Liver (tissue), 9 donors: Measurements from ENCODE around the gene TNFRSF8. TPM values are rescaled to one million over a fixed set of nuclear protein-coding genes. Genes with fewer than 3 reads are reported as not detected.
"Not testable (repeated sequence)": the region's sequence is repeated elsewhere in the genome, so short reads cannot be mapped to it uniquely, and the experiment has no call there.

ENCODE experiments used
- DNase-seq: peaks from one replicate; pipeline ENCODE4 v3.0.0-alpha.2; 2017; ENCODE audit warnings: low spot score
- H3K27ac ChIP-seq, 2 donors: one replicate each; pipeline ENCODE4 v1.7.0; 2013; ENCODE audit warnings: inconsistent platforms in 2 of 2, low read length in 2 of 2, control low read depth in 1 of 2, low read depth in 1 of 2, mild to moderate bottlenecking in 1 of 2
- H3K27me3 ChIP-seq, 4 donors: one replicate each; pipeline versions ENCODE4 v1.6.1 to v1.7.0; 2013; ENCODE audit warnings: low read length in 3 of 4, inconsistent platforms in 1 of 4, mild to moderate bottlenecking in 1 of 4, moderate library complexity in 1 of 4; ENCODE audit not compliant: control insufficient read depth in 4 of 4, insufficient read depth in 4 of 4
- H3K36me3 ChIP-seq, 4 donors: one replicate each; pipeline versions ENCODE4 v1.6.1 to v1.7.0; 2013; ENCODE audit warnings: low read length in 3 of 4, mild to moderate bottlenecking in 3 of 4, low read depth in 1 of 4, moderate library complexity in 1 of 4; ENCODE audit not compliant: control insufficient read depth in 4 of 4, insufficient read depth in 3 of 4
- H3K4me1 ChIP-seq, 4 donors: one replicate each; pipeline versions ENCODE4 v1.6.1 to v1.7.0; 2013; ENCODE audit warnings: low read length in 3 of 4, mild to moderate bottlenecking in 3 of 4, moderate library complexity in 1 of 4; ENCODE audit not compliant: control insufficient read depth in 4 of 4, insufficient read depth in 4 of 4
- H3K4me3 ChIP-seq, 3 donors: one replicate each; pipeline versions ENCODE4 v1.6.1 to v1.7.0; 2013; ENCODE audit warnings: low read length in 3 of 3, control low read depth in 1 of 3, low read depth in 1 of 3, mild to moderate bottlenecking in 1 of 3
- H3K9ac ChIP-seq, 2 donors: one replicate each; pipeline ENCODE4 v1.7.0; 2013; ENCODE audit warnings: low read length in 2 of 2, mild to moderate bottlenecking in 2 of 2, moderate library complexity in 2 of 2, control low read depth in 1 of 2, low read depth in 1 of 2
- H3K9me3 ChIP-seq, 4 donors: one replicate each; pipeline versions ENCODE4 v1.6.1 to v1.7.0; 2013; ENCODE audit warnings: low read length in 3 of 4; ENCODE audit not compliant: control insufficient read depth in 4 of 4
- EGR1 ChIP-seq, 2 donors: IDR thresholded peaks; 2 replicates each; pipeline ENCODE4 v1.6.1; 2016 to 2018; ENCODE audit warnings: antibody characterized with exemption in 2 of 2, low read depth in 2 of 2
- FOXA1 ChIP-seq: IDR thresholded peaks from 2 replicates; pipeline ENCODE4 v1.6.1; 2016; ENCODE audit warnings: antibody characterized with exemption
- FOXA2 ChIP-seq: IDR thresholded peaks from 2 replicates; pipeline ENCODE4 v1.6.1; 2016; ENCODE audit warnings: antibody characterized with exemption
- GABPA ChIP-seq, 2 donors: IDR thresholded peaks in 1 of 2; conservative IDR thresholded peaks in 1 of 2; 2 replicates each; pipeline ENCODE4 v1.6.1; 2016; ENCODE audit warnings: antibody characterized with exemption in 2 of 2, mild to moderate bottlenecking in 1 of 2, moderate library complexity in 1 of 2
- HNF4A ChIP-seq, 2 donors: conservative IDR thresholded peaks; 2 replicates each; pipeline ENCODE4 v1.6.1; 2016; ENCODE audit warnings: antibody characterized with exemption in 2 of 2, mild to moderate bottlenecking in 2 of 2
- HNF4G ChIP-seq: IDR thresholded peaks from 2 replicates; pipeline ENCODE4 v1.6.1; 2016; ENCODE audit warnings: antibody characterized with exemption
- JUND ChIP-seq, 2 donors: IDR thresholded peaks; 2 replicates each; pipeline ENCODE4 v1.6.1; 2016; ENCODE audit warnings: antibody characterized with exemption in 2 of 2
- NR2F2 ChIP-seq: IDR thresholded peaks from 2 replicates; pipeline ENCODE4 v1.6.1; 2016; ENCODE audit warnings: antibody characterized with exemption
- RAD21 ChIP-seq, 2 donors: IDR thresholded peaks; 2 replicates each; pipeline ENCODE4 v1.6.1; 2016; ENCODE audit warnings: antibody characterized with exemption in 2 of 2, mild to moderate bottlenecking in 2 of 2
- RXRA ChIP-seq, 2 donors: IDR thresholded peaks; 2 replicates each; pipeline ENCODE4 v1.6.1; 2017 to 2018; ENCODE audit warnings: antibody characterized with exemption in 2 of 2, mild to moderate bottlenecking in 1 of 2
- TAF1 ChIP-seq: conservative IDR thresholded peaks from 2 replicates; pipeline ENCODE4 v1.6.1; 2016; ENCODE audit warnings: antibody characterized with exemption, mild to moderate bottlenecking
- YY1 ChIP-seq: IDR thresholded peaks from 2 replicates; pipeline ENCODE4 v1.6.1; 2016; ENCODE audit warnings: antibody characterized with exemption, mild to moderate bottlenecking
- WGBS: extraction: QIAGEN DNeasy Blood & Tissue Kit; methylation state at CpG from one replicate; pipeline ENCODE4 v1.1.7; 2013; 5-methylcytosine and 5-hydroxymethylcytosine counted together
- polyA plus RNA-seq, 2 donors: library from polyadenylated mRNA; stranded (reverse) in 1 of 2; unstranded in 1 of 2; fragments of 200-250 nt in 1 of 2; fragments of >200 nt in 1 of 2; fragmentation: Nextera tagmentation in 1 of 2; extraction: Ambion mirVana in 1 of 2; gene quantifications; one replicate each; pipeline versions ENCODE4 v1.2.1 to v1.2.3, GENCODE V29; 2013 to 2015
- total RNA-seq, 2 donors: library from RNA; depleted of rRNA; stranded (reverse); fragments of >200 nt; gene quantifications; one replicate each; pipeline ENCODE4 v1.2.3, GENCODE V29; 2014
- TF ChIP-seq, protein P1 (sequence below): IDR thresholded peaks from 2 replicates; pipeline ENCODE4 v1.6.1; 2016; ENCODE audit warnings: antibody characterized with exemption
- TF ChIP-seq, protein P2 (sequence below): fragments of 150-350 bp; IDR thresholded peaks from 2 replicates; pipeline ENCODE4 v1.5.1; 2017; ENCODE audit warnings: improper control_type of control experiment, low read depth, low read length; ENCODE audit not compliant: missing input control
- TF ChIP-seq, protein P3 (sequence below): IDR thresholded peaks from 2 replicates; pipeline ENCODE4 v1.6.1; 2016; ENCODE audit warnings: antibody characterized with exemption, mild to moderate bottlenecking
- TF ChIP-seq, protein P4 (sequence below): IDR thresholded peaks from 2 replicates; pipeline ENCODE4 v1.6.1; 2016; ENCODE audit warnings: antibody characterized with exemption
- TF ChIP-seq, protein P5 (sequence below): IDR thresholded peaks from 2 replicates; pipeline ENCODE4 v1.6.1; 2016; ENCODE audit warnings: antibody characterized with exemption
- donor health status: healthy.
- donor health status: healthy.
- donor health status: healthy.
- donor health status: healthy.
- donor health status: healthy.

Gene TNFRSF8
- total and polyA plus RNA-seq, 4 donors, result 0.08 to 0.19 (median 0.12) TPM

DNA sequence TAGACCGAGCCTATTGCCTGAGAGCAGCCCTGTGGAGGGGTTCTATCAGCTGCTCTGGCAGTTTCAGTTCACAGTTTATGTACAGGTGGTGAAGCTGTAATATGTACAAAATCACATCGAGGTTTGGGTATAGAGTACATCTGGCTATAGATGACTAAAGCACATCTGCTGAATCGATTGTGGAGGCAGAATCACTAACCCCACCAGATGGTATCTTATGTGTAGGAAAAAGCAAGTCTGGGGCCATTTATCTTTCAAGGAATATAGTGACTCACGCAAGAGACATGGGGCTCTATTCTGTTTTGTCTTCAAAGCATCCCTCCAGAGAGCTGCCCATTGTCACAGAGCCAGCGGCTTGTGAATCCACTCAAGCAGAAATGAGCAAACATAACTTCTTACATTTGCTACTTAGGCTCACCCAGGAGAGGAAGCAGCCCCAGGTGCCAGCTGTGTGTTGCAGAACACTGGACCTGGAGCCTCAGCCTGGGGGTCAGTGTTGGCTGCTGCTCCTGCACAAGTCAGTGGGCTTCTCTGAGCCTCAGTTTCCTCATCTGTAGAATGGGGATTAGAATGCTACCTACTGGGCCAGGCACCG lies 22.5 kb upstream of the TNFRSF8 start:
- H3K4me3 ChIP-seq, result no peak overlapping the region
- no peaks in the 10 kb centered on the region for H3K4me1 ChIP-seq
- H3K27me3 ChIP-seq, result no peaks in the 10 kb centered on the region
- TF ChIP-seq, protein P1, sequence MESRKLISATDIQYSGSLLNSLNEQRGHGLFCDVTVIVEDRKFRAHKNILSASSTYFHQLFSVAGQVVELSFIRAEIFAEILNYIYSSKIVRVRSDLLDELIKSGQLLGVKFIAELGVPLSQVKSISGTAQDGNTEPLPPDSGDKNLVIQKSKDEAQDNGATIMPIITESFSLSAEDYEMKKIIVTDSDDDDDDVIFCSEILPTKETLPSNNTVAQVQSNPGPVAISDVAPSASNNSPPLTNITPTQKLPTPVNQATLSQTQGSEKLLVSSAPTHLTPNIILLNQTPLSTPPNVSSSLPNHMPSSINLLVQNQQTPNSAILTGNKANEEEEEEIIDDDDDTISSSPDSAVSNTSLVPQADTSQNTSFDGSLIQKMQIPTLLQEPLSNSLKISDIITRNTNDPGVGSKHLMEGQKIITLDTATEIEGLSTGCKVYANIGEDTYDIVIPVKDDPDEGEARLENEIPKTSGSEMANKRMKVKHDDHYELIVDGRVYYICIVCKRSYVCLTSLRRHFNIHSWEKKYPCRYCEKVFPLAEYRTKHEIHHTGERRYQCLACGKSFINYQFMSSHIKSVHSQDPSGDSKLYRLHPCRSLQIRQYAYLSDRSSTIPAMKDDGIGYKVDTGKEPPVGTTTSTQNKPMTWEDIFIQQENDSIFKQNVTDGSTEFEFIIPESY, result no peak
- TF ChIP-seq NR2F2, result no peak
- no peak for TF ChIP-seq FOXA2
- TF ChIP-seq, protein P2, sequence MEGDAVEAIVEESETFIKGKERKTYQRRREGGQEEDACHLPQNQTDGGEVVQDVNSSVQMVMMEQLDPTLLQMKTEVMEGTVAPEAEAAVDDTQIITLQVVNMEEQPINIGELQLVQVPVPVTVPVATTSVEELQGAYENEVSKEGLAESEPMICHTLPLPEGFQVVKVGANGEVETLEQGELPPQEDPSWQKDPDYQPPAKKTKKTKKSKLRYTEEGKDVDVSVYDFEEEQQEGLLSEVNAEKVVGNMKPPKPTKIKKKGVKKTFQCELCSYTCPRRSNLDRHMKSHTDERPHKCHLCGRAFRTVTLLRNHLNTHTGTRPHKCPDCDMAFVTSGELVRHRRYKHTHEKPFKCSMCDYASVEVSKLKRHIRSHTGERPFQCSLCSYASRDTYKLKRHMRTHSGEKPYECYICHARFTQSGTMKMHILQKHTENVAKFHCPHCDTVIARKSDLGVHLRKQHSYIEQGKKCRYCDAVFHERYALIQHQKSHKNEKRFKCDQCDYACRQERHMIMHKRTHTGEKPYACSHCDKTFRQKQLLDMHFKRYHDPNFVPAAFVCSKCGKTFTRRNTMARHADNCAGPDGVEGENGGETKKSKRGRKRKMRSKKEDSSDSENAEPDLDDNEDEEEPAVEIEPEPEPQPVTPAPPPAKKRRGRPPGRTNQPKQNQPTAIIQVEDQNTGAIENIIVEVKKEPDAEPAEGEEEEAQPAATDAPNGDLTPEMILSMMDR, result no peak
- TF ChIP-seq FOXA1, result no peak
- no peak for TF ChIP-seq RXRA (IDR thresholded peaks at IDR 0.05)
- TF ChIP-seq, protein P3, sequence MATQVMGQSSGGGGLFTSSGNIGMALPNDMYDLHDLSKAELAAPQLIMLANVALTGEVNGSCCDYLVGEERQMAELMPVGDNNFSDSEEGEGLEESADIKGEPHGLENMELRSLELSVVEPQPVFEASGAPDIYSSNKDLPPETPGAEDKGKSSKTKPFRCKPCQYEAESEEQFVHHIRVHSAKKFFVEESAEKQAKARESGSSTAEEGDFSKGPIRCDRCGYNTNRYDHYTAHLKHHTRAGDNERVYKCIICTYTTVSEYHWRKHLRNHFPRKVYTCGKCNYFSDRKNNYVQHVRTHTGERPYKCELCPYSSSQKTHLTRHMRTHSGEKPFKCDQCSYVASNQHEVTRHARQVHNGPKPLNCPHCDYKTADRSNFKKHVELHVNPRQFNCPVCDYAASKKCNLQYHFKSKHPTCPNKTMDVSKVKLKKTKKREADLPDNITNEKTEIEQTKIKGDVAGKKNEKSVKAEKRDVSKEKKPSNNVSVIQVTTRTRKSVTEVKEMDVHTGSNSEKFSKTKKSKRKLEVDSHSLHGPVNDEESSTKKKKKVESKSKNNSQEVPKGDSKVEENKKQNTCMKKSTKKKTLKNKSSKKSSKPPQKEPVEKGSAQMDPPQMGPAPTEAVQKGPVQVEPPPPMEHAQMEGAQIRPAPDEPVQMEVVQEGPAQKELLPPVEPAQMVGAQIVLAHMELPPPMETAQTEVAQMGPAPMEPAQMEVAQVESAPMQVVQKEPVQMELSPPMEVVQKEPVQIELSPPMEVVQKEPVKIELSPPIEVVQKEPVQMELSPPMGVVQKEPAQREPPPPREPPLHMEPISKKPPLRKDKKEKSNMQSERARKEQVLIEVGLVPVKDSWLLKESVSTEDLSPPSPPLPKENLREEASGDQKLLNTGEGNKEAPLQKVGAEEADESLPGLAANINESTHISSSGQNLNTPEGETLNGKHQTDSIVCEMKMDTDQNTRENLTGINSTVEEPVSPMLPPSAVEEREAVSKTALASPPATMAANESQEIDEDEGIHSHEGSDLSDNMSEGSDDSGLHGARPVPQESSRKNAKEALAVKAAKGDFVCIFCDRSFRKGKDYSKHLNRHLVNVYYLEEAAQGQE, result no peak
- no peak for TF ChIP-seq HNF4A (conservative IDR thresholded peaks at IDR 0.05)
- TF ChIP-seq EGR1 (IDR thresholded peaks at IDR 0.05; ENCODE audit: low read depth in 2 of 2), result no peak
- no peak for TF ChIP-seq GABPA (IDR thresholded peaks at IDR 0.05 in 1 of 2, conservative IDR thresholded peaks at IDR 0.05 in 1 of 2)
- no peak for TF ChIP-seq JUND (IDR thresholded peaks at IDR 0.05)
- TF ChIP-seq, protein P4, sequence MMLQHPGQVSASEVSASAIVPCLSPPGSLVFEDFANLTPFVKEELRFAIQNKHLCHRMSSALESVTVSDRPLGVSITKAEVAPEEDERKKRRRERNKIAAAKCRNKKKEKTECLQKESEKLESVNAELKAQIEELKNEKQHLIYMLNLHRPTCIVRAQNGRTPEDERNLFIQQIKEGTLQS, result no peak
- TF ChIP-seq, protein P5, sequence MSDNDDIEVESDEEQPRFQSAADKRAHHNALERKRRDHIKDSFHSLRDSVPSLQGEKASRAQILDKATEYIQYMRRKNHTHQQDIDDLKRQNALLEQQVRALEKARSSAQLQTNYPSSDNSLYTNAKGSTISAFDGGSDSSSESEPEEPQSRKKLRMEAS, result no peak
- TF ChIP-seq HNF4G, result no peak
- no peak for TF ChIP-seq TAF1
- no peak for TF ChIP-seq YY1
- no peak for TF ChIP-seq RAD21 (IDR thresholded peaks at IDR 0.05)
- H3K27ac ChIP-seq, result no peak overlapping the region
- DNase-seq, result no peak
- H3K9me3 ChIP-seq, result no peaks in the 10 kb centered on the region
- H3K9ac ChIP-seq, result no peak overlapping the region
- no peaks in the 10 kb centered on the region for H3K36me3 ChIP-seq
- 81% methylated on average over 6 of the region's 6 CpGs for WGBS

DNA sequence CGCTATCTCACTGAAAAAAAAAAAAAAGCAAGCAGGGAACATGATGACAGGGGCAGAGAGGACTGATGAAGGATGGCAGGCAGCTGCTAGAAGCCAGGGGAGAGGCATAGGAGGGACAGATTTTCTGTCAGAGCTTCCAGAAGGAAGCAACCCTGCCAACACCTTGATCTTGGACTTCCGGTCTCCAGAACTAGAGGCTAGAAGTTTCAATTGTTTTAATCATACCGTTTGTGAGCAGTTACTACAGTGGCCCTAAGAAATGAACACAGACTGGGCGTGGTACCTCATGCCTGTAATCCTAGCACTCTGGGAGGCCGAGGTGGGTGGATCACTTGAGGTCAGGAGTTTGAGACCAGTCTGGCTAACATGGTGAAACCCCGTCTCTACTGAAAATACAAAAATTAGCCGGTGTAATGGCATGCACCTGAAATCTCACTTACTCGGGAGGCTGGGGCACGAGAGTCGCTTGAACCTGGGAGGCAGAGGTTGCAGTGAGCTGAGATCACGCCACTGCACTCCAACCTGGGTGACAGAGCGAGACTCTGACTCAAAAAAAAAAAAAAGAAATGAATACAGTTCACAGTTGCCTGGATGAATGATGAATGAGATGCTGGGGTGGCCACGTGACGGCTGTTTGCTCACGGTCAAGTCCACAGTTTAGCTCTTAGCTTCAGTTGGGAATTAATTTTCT lies 18.8 kb upstream of the TNFRSF8 start:
- H3K4me1 ChIP-seq, H3K4me3 ChIP-seq, H3K36me3 ChIP-seq, H3K9ac ChIP-seq, H3K27ac ChIP-seq, DNase-seq, H3K9me3 ChIP-seq, H3K27me3 ChIP-seq: not testable (repeated sequence)
- 79% methylated on average over 15 of the region's 15 CpGs for WGBS
